NCI-H226 (cell line): ENCODE results near the gene KIF26A.
A peak's percentile ranks its signal among the peaks of the same experiment; 100 is the strongest.

Source experiments
- DNase-seq: peaks from one replicate; pipeline ENCODE4 v3.0.0-alpha.2; 2015

KIF26A gene

DNA sequence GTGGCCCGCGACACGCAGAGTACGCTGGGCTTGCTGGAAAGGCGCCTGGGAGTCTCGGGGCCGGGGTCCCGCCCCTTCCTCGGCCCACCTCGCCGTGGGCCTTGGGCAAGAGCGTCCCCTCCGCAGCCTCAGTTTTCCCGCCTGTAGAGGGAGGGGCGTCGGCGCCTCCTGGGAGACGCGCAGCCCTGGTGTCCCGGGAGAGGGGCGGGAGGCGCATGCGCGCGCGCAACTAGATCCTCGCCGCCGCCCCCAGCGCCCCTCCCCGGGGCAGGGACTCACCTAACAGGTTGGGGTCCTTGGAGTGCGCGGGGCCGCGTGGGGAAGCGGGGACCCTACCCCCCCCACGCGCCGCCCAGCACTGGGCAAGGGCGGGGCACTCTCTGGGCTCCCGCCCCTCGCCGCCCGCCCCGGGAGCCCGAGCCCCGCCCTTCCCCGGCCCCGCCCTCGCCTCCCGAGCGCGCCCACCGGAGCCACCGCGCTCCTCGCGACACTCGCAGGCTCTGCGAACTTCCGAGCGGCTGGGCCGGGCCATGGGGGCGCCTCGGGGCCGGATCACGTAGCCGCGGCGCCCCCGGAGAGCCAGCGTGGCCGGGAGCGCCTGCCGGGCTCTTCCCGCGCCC lies at the start of gene KIF26A:
KIF26A (plus strand) TSS at position 490 of the 620 bp plus-strand sequence. CDS start 136 bp downstream, outside the sequence.
- peak; percentile 44 for DNase-seq

GRCh38 chr14:104090071-104090748 lies 48.2 kb upstream of the KIF26A start:
- DNase-seq, result no peak

GRCh38 chr14:104091061-104091926 lies 47.1 kb upstream of the KIF26A start:
- DNase-seq, result no peak

DNA sequence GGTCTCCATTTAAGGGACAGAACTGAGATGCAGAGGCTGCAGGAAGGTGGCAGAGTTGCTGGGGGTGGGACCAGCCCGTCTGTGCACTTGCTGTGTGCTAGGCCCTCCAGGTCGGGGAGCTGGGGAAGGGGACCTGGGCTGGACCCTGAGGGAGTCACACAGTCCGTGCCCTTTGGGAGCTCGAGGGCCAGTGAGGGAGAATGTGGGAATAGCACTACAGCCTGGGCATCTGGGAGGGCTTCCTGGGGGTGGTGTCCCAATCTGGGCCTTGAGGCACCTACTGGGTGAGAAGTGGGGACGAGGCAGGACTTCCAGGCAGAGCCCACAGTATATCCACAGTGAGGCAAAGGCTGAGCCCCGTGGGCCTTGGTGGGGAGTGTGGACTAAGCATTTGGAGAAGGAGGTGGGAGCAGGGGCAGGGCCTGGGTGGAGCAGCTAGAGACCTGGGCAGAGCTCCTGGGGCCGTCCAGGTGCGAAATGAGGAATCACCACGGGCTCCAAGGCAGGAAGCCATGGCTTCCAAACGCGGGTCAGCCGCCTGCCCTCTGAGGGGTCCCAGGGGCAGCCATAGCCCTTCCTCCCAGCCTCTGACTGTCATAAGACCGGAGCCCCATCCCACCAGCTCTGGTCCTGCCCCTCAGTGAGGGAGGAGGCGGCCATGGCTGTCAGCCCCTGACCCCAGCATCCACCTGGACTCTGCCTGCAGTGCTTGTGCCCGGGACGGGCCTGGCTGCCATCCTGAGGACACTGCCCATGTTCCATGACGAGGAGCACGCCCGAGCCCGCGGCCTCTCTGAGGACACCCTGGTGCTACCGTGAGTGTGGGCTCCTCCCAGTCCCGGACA lies 46.2 kb upstream of the KIF26A start:
- no peak for DNase-seq

DNA sequence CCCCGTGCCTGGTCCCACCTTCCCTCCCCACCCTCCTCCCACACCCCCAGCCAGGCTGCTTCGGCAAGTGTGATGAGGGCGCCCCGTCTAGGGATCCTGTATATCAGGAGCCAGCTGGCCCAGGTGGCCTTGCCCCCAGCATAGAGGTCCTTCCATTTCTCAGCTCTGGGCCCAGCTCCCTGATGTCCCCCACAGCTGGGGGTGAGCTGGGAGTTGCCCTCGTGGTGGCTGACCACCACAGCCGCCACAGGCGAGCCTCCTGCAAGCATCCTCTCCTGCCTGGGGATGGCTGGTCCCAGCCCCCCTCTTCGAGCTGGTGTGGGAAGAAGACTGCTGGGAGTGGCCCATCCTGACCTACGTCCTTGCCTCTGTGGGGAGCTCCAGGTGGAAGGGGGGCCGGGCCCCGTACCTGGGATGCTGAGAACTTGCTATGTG lies 45.4 kb upstream of the KIF26A start:
- no peak for DNase-seq

DNA sequence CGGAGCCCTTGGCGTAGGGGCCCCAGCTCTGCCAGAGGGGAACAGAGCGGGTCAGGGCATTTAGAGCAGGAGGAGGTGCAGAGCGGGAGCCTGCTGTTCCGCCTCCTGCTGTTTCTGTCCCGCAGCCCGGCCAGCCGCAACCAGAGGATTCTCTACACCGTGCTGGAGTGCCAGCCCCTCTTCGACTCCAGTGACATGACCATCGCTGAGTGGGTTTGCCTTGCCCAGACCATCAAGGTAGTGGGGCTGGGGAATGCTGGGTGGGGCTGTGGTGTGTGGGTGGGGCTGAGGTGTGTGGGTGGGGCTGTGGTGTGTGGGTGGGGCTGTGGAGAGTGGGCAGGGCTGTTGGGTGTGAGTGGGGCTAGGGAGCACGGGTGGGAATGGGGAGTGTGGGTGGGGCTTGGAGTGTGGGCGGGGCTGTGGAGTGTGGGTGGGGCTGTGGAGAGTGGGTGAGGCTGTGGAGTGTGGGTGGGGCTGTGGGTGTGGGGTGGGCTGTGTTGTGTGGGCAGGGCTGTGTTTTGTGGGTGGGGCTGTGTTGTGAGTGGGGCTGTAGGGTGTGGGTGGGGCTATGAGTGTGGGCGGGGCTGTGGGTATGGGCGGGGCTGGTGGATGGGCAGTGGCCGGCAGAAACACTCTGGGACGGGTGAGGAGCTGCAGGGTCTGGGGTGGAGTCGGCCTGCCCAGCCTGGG lies 44.9 kb upstream of the KIF26A start:
- no peak for DNase-seq

GRCh38 chr14:104094056-104094708 lies 44.2 kb upstream of the KIF26A start:
- DNase-seq, result no peak

DNA sequence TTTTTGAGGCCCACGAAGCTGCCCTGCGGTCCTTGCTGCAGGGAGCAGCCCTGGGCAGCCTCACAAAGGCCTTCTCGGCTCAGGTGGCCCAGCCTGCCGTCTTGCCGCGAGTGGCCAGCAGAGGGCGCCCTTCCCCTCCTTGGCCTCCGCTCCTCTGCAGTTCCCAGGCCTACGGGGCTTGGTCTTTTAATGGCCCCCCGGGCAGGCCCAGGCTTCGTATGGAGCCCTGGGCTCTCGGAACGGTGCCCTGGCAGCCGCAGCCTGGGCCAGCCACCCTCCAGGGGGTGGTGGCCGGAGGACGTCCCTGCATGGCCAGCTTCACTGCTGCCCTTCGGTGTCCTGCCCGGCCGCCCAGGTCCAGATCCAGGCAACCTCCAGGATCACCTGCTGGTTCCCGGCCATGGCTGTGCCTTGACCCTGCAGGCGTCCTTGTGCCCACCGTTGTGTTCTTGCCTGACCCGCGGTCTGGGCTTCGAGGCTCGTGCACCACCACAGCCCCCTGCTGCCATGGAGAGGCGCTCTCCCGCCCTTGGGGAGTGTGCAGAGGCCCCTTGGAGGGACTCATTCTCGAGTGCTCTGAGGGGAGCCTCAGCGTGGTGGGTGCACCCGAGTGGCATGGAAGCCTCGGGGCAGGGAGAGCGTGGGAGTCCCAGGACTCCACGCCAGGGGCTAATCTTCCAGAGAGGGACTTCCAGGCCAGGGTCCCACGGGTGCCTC lies 43.5 kb upstream of the KIF26A start:
- no peak for DNase-seq

- DNase-seq, result no peak
These were observed 42.7 kb upstream of the KIF26A start for GRCh38 chr14:104095426-104096310.

DNA sequence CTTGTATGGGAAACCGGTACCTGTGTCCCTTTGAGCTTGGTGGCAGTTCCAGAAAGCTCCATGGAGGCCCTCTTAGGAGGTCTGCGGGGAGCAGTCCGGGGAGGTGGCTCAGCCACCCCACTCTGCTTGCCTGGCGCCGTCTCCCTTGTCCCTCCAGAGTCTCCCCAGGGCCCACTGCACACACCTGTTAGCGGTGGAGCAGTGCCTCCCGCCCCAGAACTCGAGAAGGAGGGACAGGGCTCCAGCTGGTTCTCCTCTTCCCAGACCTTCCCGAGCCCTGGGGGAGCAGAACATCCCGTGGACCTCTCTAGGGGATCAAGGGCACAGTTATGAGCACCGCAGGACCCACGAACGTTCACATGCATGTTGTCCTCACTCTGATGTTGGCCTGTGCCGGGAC lies 42.1 kb upstream of the KIF26A start:
- no peak for DNase-seq

DNA sequence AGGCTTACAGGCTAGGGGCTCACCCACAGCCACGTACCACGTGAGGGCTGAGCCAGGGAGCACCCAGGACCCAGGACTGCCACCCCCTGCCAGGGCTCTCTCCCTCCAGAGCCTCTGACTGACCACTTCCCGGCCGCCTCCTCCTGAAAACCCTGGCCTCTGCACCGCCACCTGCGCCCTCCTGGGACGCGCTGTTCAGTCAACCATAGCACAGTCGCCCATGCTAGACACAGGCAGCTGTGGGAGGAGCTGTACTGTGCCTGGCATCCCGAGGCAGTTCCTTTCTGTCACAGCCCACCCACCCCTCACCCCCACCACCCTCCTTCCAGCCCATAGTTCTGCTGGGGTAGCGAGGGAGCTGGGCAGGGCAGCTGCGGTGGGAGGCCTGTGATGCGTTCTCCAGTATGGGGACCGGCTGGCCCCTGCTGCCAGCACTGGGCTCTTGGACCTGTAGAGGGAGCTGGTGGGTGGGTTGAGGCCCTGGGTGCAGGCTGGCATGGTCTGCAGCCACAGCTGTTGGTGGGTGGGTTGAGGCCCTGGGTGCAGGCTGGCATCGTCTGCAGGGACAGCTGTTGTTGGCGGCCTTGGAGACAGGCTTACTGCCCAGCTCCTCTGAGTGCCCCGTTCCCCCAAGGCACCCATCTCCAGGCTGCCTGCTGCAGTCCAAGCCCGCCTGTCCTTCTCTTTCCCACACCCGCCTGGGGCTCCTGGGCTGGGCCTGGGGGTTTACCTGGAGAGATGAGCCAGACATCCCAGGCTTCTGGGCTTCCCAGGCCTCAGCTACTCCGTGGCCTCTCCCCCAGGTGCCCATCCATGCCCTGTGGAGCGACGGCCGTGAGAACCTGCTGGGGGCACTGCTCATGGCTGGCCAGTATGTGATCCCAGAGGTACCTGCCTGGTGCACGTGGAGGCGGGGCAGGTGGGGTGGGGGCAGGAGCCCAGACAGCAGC lies 41.4 kb upstream of the KIF26A start:
- DNase-seq, result no peak

DNA sequence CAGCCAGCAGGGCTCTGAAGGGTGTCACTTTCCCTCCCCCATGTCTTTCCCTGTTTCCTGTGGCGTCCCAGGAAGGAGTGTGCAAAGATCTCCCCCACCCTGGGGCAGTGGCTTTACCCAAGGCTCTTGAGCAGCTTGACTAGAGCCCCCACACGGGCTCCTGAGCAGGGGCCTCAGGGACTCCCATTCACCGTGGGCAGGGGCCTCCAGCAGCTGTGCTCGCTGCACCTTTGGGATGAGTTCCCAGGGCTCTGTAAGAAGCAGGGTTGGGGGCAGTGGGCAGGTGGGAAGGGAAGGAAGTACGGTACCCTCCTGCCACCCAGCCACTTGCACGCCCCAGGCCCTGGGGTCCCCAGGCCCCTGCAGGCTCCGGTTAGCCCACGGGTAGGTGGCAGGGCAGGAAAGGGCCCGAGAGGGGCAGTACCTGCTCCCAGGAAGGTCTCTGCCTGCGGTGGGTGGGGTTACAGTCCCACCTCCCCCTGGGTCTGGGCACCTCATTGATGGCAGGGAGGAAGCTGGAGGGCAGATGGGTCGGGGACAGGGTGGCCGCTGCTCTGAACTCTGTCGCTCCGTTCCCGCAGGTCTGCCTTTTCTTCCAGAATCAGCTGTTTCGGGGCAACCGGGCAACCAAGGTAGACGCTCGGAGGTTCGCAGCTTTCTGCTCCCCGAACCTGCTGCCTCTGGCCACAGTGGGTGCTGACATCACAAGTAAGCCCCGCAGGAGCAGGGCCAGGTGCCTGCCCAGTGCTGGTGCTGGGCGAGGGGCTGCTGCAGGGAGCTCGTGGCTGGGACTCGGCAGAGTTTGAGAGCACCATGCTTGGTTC lies 39.9 kb upstream of the KIF26A start:
- DNase-seq, result no peak

DNA sequence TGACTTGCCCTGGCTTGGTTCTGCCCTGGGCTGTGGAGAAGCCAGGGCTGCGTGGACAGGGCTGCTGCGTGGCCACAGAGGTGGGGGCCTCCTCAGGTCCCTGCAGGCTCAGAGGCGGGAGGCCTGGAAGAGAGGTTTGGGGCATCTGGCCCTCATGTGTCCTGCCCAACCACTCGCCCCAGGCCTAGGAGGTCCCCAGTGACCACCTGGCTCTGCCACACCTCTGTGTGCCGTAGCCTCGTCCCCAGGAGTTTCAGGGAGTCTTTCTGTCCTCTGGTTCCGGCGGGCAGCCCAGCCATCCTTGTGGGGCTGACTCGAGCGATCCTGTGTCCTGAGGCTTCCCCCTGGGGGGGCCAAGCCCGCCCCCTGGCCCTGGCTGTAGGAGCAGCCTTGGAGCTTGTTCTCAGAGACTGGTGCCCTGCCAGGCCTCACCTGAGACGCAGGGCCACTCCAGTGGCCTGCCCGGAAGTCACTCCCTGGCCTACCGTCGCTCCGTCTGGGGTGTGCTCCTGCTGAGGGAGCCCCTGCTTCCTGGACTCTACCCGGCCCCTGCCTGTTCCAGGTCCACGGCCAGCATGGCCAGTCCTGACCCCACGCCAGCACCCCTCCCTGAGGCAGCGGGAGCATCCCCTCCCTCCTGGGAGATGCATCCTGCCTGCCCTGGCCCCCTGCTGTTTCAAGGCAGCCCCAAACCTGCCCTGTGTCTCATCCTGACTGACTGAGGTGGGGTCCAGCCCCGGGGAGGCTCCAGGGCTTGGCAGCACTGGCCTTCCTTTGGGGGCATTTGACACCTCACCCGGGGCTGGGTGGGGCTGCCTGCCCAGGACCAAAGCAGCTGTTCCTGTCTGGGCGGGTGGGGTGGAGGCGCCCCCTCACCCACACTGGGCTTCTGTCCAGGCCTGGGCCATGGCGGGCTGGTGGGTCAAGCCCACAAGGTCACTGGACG lies 39.0 kb upstream of the KIF26A start:
- DNase-seq, result no peak

DNA sequence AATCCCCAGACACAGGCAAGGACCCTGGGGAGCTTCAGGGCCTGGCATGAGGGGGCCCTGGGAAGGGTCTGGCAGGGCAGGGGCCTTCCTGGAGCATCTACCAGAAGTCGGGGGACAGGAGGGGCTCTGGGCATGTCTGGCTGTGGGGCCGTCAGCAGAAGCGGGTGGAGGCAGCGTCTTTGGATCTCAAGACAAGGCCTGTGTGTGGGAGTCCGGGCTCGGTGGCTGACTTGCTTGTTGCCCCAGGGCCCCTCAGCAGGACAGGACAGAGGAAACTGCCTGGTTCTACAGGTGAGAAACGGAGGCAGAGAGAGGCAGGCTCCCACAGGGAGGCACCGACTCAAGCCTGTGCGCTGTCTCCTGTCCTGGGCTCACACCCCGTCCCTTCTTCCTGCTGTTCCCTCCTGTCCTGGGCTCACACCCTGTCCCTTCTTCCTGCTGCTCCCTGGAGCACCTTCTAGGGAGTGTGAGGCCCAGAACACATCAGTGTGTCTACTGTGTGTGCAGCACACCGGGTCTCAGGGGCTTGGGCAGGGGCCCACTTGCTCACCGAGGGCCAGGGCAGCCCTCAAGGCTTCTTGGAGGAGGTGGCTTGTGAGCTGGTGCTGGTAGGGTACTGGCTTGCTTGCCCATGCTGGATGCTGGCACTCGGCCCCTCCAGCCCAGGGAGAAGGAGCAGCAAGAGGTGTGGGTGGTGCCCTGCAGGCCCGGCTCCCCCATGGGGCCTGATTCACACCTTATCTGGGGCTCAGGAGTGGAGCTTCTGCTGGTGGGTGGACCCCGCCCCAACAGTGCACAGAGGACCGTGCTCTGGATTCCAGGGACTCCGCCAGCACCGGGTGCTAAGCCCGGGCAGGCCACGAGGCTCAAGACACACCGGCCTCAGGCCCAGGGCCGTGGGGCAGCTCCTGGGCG lies 38.0 kb upstream of the KIF26A start:
- no peak for DNase-seq

GRCh38 chr14:104101086-104101621 lies 37.2 kb upstream of the KIF26A start:
- no peak for DNase-seq
